WERI-Rb-1 (cell line): ENCODE measurements around the gene SLC6A18.

Experiments used
- DNase-seq: peaks from one replicate; pipeline ENCODE4 v3.0.0-alpha.2; 2020
- H3K27ac ChIP-seq: fragments of 250-450 bp; sonication (Bioruptor Pico); 2 replicates; pipeline ENCODE4 v1.5.1; 2020; ENCODE audit warnings: mild to moderate bottlenecking, moderate library complexity
- H3K27me3 ChIP-seq: fragments of 250-450 bp; sonication (Bioruptor Pico); 2 replicates; pipeline ENCODE4 v1.5.1; 2021; ENCODE audit warnings: mild to moderate bottlenecking, low read depth, moderate library complexity; ENCODE audit not compliant: insufficient read depth, severe bottlenecking
- H3K36me3 ChIP-seq: fragments of 250-450 bp; sonication (Bioruptor Pico); 2 replicates; pipeline ENCODE4 v1.5.1; 2020; ENCODE audit warnings: mild to moderate bottlenecking, moderate library complexity
- H3K4me3 ChIP-seq: 2 replicates; pipeline ENCODE4 v1.5.1; 2011; ENCODE audit warnings: low read depth, mild to moderate bottlenecking, control low read depth, low read length
- H3K9me3 ChIP-seq: fragments of 250-450 bp; sonication (Bioruptor Pico); 2 replicates; pipeline ENCODE4 v1.5.1; 2021; ENCODE audit warnings: mild to moderate bottlenecking, moderate library complexity; ENCODE audit not compliant: severe bottlenecking
- CTCF ChIP-seq: IDR thresholded peaks from 2 replicates; pipeline ENCODE4 v1.5.1; 2011; ENCODE audit warnings: low read depth, mild to moderate bottlenecking, control low read depth, inconsistent platforms, low read length

SLC6A18 gene

GRCh38 chr5:1188464-1188863, 36.7 kb upstream of the SLC6A18 start:
- no peaks in the 10 kb centered on the region for H3K9me3 ChIP-seq
- no peaks in the 10 kb centered on the region for H3K27me3 ChIP-seq
- no peak overlapping the region for H3K4me3 ChIP-seq
- no peak for DNase-seq
- H3K36me3 ChIP-seq: no peaks in the 10 kb centered on the region
- H3K27ac ChIP-seq: no peak overlapping the region
- TF ChIP-seq CTCF: no peak

GRCh38 chr5:1189269-1189668, 35.9 kb upstream of the SLC6A18 start:
- Histone ChIP-seq H3K36me3 (no peaks in the 10 kb centered on the region), H3K4me3 (no peak overlapping the region), H3K9me3 (no peaks in the 10 kb centered on the region), H3K27ac (no peak overlapping the region), H3K27me3 (no peaks in the 10 kb centered on the region)
- no peak for TF ChIP-seq CTCF
- DNase-seq: no peak

GRCh38 chr5:1190278-1190677, 34.9 kb upstream of the SLC6A18 start:
- no peak overlapping the region for H3K27ac ChIP-seq
- no peak for TF ChIP-seq CTCF
- H3K27me3 ChIP-seq: no peaks in the 10 kb centered on the region
- no peak for DNase-seq
- no peaks in the 10 kb centered on the region for H3K36me3 ChIP-seq
- no peak overlapping the region for H3K4me3 ChIP-seq
- no peaks in the 10 kb centered on the region for H3K9me3 ChIP-seq

DNA sequence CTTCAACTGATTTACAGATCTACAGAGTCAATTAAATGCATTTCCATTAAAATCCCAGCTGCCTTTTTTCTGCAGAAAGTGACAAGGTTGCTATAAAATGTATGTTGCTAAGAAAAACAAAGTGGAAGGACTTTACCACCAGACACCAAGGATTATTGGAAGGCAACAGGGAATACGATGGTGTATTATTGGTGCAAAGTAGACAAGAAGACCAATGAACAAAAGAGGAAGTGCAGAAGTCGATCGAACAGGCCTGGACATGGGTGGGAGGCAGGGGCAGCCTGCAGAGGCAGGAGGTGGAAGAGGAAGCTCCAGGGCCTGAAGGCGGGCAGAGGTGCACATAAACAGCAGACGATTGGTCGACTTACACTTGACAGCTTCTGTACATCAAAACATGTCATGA, 34.3 kb upstream of the SLC6A18 start:
- TF ChIP-seq CTCF: no peak
- no peaks in the 10 kb centered on the region for H3K36me3 ChIP-seq
- H3K27me3 ChIP-seq: no peaks in the 10 kb centered on the region
- no peak overlapping the region for H3K4me3 ChIP-seq
- no peak overlapping the region for H3K27ac ChIP-seq
- no peaks in the 10 kb centered on the region for H3K9me3 ChIP-seq
- DNase-seq: no peak

DNA sequence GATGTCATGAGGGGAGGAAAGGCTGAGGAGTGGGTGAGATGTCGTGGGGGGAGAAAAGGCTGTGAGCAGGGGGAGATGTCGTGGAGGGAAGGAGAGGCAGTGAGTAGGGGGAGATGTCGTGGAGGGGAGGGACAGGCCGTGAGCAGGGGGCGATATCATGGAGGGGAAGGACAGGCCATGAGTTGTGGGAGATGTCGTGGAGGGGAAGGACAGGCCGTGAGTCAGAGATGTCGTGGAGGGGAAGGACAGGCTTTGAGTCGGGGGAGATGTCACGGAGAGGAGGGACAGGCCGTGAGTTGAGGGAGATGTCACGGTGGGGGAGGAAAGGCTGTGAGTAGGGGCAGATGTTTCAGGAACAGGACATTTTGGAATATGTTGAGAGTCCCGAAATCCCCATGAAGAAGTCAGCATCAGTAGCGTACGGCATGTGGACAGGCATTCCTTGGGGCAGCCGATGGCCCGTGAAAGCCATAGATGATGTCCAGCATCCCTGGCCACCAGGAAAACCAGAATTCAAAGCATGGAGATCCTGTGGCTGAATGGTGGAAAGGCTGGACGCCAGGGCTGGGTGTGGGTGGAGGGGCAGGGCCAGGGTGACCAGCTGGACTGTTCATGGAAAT, 32.1 kb upstream of the SLC6A18 start:
- Histone ChIP-seq H3K9me3 (no peaks in the 10 kb centered on the region), H3K4me3 (no peak overlapping the region)
- DNase-seq: no peak

More for the DNA sequence above, 32.1 kb upstream of the SLC6A18 start:
- no peaks in the 10 kb centered on the region for H3K27me3 ChIP-seq
- no peaks in the 10 kb centered on the region for H3K36me3 ChIP-seq
- TF ChIP-seq CTCF: no peak
- no peak overlapping the region for H3K27ac ChIP-seq
